Measurements from ENCODE around the gene PSORS1C1.
"Not testable (repeated sequence)": the region's sequence is repeated elsewhere in the genome, so short reads cannot be mapped to it uniquely, and the experiment has no call there.

The PSORS1C1 gene

DNA sequence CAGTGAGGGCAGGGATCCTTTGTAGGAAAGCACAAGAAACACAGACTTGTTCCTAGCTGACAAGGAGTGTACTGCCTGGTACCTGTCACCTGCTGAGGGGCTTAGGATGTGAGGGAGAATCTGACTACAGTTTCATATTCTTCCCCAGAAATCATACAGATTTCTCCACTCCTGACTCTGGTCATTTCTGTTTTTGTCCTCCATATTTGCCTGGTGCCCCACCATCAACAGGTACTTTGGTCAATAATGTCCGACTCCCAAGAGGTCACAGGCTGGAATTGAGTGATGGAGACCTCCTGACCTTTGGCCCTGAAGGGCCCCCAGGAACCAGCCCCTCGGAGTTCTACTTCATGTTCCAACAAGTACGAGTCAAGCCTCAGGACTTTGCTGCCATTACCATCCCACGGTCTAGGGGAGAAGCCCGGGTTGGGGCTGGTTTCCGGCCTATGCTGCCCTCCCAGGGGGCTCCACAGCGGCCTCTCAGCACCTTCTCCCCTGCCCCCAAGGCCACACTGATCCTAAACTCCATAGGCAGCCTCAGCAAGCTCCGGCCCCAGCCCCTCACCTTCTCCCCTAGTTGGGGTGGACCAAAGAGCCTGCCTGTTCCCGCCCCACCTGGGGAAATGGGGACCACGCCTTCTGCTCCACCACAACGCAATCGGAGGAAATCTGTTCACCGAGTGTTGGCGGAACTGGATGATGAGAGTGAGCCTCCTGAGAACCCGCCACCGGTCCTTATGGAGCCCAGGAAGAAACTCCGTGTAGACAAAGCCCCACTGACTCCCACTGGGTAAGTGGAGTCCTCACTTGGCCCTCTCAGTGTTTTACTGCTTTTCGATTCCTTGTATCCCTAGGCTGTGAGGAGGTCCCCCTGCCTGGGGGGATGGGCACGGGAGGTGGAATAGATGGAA, 46.9 kb downstream of the PSORS1C1 start:
- Histone ChIP-seq H3K4me3 (ENCODE audit: low read depth, low read length) (no peak overlapping the region), H3K9ac (ENCODE audit: low read length) (no peak overlapping the region), H3K9me3 (ENCODE audit: control insufficient read depth, insufficient read depth, low read depth, low read length) (no peaks in the 10 kb centered on the region), H3K27me3 (ENCODE audit: control insufficient read depth, insufficient read depth, low read length) (no peaks in the 10 kb centered on the region), H3K4me1 (ENCODE audit: control insufficient read depth, insufficient read depth, low read length) (peaks cover 30% of the 10 kb centered on the region), H3K27ac (ENCODE audit: low read depth, low read length) (no peak overlapping the region), H3K36me3 (ENCODE audit: control insufficient read depth, insufficient read depth, low read length) (peaks cover 43% of the 10 kb centered on the region)

DNA sequence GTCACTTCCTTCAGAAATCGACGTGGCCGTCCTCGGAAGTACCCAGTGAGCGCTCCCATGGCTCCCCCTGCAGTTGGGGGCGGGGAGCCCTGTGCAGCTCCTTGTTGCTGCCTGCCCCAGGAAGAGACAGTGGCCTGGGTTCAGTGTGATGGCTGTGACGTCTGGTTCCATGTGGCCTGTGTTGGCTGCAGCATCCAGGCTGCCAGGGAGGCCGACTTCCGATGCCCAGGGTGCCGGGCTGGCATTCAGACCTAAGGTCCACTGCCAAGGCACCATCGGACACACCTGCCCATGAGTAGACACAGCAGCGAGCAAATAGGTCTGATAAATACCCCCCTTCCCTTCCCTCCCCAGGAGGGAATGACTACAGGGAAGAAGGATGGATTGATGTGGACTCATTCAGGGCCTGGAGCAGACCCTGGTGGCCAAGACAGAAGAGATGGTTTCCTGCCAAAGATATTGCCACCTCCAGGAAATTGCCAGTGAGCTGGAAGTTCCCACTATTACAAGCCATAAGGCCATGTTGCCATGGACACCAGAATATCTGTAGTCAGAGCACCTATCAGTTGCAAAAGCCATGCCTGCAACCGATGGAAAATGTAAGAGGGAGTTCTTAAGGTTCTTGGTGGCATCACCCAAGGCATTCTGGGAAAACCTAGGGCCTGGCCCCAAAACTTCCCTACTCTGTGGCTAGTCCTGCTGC, 48.0 kb downstream of the PSORS1C1 start:
- Histone ChIP-seq H3K9ac (ENCODE audit: low read length) (no peak overlapping the region), H3K36me3 (ENCODE audit: control insufficient read depth, insufficient read depth, low read length) (peaks cover 49% of the 10 kb centered on the region), H3K4me1 (ENCODE audit: control insufficient read depth, insufficient read depth, low read length) (peaks cover 25% of the 10 kb centered on the region; the same call in 1 of the 2 replicates)

DNA sequence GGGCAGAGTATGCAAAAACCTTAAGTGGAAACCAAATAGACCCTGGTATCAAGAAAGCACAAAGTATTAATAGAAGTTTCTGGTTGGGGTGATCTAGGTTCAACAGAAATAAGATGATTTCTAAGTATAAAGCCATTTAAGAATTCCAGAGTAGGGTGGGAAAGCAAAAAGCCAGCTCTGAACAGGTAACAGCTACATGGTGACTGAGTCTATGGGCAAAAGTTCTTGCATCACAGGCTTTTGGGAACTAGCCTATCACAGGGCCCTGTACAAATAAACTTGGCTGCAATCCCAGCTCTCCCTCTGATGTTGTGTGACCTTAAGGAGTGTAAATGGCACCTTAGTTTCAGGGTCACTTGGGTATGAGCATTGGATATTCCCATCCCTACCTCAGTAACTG, 49.3 kb downstream of the PSORS1C1 start:
- no peak overlapping the region for H3K27ac ChIP-seq (ENCODE audit: low read depth, low read length)
- peaks cover 25% of the 10 kb centered on the region; the same call in 1 of the 2 replicates for H3K4me1 ChIP-seq (ENCODE audit: control insufficient read depth, insufficient read depth, low read length)
- no peaks in the 10 kb centered on the region for H3K9me3 ChIP-seq (ENCODE audit: control insufficient read depth, insufficient read depth, low read depth, low read length)
- H3K4me3 ChIP-seq (ENCODE audit: low read depth, low read length), result no peak overlapping the region
- H3K9ac ChIP-seq (ENCODE audit: low read length), result no peak overlapping the region
- H3K36me3 ChIP-seq (ENCODE audit: control insufficient read depth, insufficient read depth, low read length), result peaks cover 59% of the 10 kb centered on the region
- H3K27me3 ChIP-seq (ENCODE audit: control insufficient read depth, insufficient read depth, low read length), result peaks cover 4% of the 10 kb centered on the region; the same call in 1 of the 2 replicates

More for the DNA sequence above, 48.0 kb downstream of the PSORS1C1 start:
- Histone ChIP-seq H3K27me3 (ENCODE audit: control insufficient read depth, insufficient read depth, low read length) (no peaks in the 10 kb centered on the region), H3K27ac (ENCODE audit: low read depth, low read length) (no peak overlapping the region), H3K4me3 (ENCODE audit: low read depth, low read length) (no peak overlapping the region), H3K9me3 (ENCODE audit: control insufficient read depth, insufficient read depth, low read depth, low read length) (no peaks in the 10 kb centered on the region)

DNA sequence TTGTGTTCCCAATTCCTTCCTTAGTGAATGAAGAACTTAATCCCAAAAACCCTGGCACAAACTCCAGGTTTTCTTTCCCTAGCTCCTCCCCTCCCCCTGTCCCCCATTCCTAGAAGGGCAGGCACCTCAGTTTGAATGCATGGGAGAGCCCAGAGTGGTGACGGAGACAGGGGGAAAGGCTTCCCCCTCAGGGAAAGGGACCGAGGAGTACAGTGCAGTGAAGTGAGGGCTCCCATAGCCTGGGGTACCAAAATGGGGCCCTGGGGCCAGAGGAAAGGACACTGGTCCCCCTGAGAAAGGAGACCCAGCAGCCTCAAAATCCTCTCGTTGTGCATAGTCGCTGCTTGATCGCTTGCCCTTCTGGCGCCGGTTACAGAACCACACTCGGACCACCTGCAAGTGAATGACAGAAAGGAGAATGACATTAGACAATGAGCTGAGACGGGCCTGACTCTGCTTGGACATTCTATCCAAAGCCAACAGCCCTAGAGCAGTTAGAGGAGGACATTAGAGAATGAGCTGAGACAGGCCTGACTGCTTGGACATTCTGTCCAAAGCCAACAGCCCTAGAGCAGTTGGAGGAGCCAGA, 50.0 kb downstream of the PSORS1C1 start:
- not testable (repeated sequence) for H3K27me3 ChIP-seq (ENCODE audit: control insufficient read depth, insufficient read depth, low read length); H3K27ac ChIP-seq (ENCODE audit: low read depth, low read length); H3K9ac ChIP-seq (ENCODE audit: low read length); H3K4me3 ChIP-seq (ENCODE audit: low read depth, low read length); H3K9me3 ChIP-seq (ENCODE audit: control insufficient read depth, insufficient read depth, low read depth, low read length)
- Histone ChIP-seq H3K4me1 (ENCODE audit: control insufficient read depth, insufficient read depth, low read length) (peaks cover 23% of the 10 kb centered on the region; the same call in 1 of the 2 replicates), H3K36me3 (ENCODE audit: control insufficient read depth, insufficient read depth, low read length) (peaks cover 65% of the 10 kb centered on the region)

DNA sequence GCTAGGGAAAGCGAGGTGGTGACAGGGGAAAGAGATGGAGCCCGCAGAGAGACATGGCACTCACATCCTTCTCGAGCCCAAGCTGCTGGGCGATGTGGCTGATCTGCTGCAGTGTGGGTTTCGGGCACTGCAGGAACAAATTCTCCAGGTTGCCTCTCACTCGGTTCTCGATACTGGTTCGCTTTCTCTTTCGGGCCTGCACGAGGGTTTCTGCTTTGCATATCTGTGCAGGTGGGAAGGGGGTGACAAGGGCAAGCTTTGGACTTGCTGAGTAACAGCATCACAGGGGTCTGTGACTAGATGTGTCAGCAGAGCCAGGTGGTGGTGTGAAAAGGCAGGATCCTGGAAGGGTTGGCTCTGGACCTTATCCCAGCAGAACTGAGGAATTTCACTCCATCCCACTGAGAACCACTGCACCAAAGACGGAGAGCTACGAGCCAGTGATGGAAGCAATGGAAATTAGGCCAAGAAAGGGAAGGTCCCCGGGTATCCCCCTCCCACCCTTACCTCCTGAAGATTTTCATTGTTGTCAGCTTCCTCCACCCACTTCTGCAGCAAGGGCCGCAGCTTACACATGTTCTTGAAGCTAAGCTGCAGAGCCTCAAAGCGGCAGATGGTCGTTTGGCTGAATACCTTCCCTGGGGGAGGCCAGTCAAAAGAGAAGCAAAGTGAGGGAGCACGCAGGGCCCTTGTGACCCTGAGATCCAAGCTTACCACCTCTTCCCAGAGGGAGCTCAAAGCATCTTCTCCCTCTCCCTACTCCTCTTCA, 50.6 kb downstream of the PSORS1C1 start:
- not testable (repeated sequence) for H3K9me3 ChIP-seq (ENCODE audit: control insufficient read depth, insufficient read depth, low read depth, low read length); H3K27ac ChIP-seq (ENCODE audit: low read depth, low read length); H3K27me3 ChIP-seq (ENCODE audit: control insufficient read depth, insufficient read depth, low read length); H3K9ac ChIP-seq (ENCODE audit: low read length); H3K4me3 ChIP-seq (ENCODE audit: low read depth, low read length)
- peaks cover 18% of the 10 kb centered on the region; the same call in 1 of the 2 replicates for H3K4me1 ChIP-seq (ENCODE audit: control insufficient read depth, insufficient read depth, low read length)
- peaks cover 65% of the 10 kb centered on the region for H3K36me3 ChIP-seq (ENCODE audit: control insufficient read depth, insufficient read depth, low read length)

DNA sequence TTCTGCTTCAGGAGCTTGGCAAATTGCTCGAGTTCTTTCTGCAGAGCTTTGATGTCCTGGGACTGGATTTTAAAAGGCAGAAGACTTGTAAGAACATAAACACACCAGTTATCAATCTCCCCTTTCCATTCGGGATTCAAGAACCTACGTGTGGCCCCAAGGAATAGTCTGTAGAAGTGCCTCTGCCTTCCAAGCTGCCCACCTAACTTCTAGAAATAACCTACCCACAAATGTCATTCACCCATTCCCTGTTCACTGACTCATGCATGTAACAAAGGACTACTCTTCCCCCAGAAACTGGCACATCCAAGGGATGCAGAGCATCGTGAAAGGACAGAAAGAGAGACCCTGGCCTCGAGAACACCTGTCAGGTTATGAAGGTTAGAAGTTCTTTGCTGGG, 51.4 kb downstream of the PSORS1C1 start:
- H3K9me3 ChIP-seq (ENCODE audit: control insufficient read depth, insufficient read depth, low read depth, low read length), result no peaks in the 10 kb centered on the region
- H3K4me3 ChIP-seq (ENCODE audit: low read depth, low read length), result 0 out of 2 replicates have a peak overlapping the region, but pooled peaks have one; percentile 12
- H3K27ac ChIP-seq (ENCODE audit: low read depth, low read length), result no peak overlapping the region
- peaks cover 65% of the 10 kb centered on the region for H3K36me3 ChIP-seq (ENCODE audit: control insufficient read depth, insufficient read depth, low read length)
- H3K27me3 ChIP-seq (ENCODE audit: control insufficient read depth, insufficient read depth, low read length), result peaks cover 8% of the 10 kb centered on the region; the same call in 1 of the 2 replicates
- H3K9ac ChIP-seq (ENCODE audit: low read length), result no peak overlapping the region
- peaks cover 22% of the 10 kb centered on the region for H3K4me1 ChIP-seq (ENCODE audit: control insufficient read depth, insufficient read depth, low read length)

DNA sequence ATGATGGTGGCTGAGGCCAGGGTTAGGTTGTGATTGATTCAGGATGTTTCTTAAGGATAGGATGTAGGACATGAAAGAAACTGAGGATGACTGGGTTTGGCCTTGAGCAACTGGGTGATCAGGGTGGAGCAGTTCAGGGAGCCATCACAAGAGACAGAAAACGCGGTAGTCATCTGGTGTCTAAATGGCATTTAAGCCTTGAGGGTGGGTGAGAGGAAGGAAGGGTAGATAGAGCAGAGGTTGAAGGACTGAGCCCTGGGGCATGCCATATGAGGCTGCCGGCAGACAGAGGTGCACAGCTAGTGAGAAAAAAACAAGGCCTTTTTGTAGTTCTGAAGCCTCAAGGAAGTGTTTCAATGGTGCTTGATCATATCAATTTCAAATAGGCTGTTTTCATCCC, 54.0 kb downstream of the PSORS1C1 start:
- H3K4me3 ChIP-seq (ENCODE audit: low read depth, low read length), result peak overlapping the region; percentile 72
- peak overlapping the region; percentile 93 for H3K27ac ChIP-seq (ENCODE audit: low read depth, low read length)
- no peaks in the 10 kb centered on the region for H3K9me3 ChIP-seq (ENCODE audit: control insufficient read depth, insufficient read depth, low read depth, low read length)
- H3K27me3 ChIP-seq (ENCODE audit: control insufficient read depth, insufficient read depth, low read length), result peaks cover 8% of the 10 kb centered on the region; the same call in 1 of the 2 replicates
- H3K9ac ChIP-seq (ENCODE audit: low read length), result peak overlapping the region; percentile 95
- H3K4me1 ChIP-seq (ENCODE audit: control insufficient read depth, insufficient read depth, low read length), result peaks cover 30% of the 10 kb centered on the region
- peaks cover 46% of the 10 kb centered on the region for H3K36me3 ChIP-seq (ENCODE audit: control insufficient read depth, insufficient read depth, low read length)

DNA sequence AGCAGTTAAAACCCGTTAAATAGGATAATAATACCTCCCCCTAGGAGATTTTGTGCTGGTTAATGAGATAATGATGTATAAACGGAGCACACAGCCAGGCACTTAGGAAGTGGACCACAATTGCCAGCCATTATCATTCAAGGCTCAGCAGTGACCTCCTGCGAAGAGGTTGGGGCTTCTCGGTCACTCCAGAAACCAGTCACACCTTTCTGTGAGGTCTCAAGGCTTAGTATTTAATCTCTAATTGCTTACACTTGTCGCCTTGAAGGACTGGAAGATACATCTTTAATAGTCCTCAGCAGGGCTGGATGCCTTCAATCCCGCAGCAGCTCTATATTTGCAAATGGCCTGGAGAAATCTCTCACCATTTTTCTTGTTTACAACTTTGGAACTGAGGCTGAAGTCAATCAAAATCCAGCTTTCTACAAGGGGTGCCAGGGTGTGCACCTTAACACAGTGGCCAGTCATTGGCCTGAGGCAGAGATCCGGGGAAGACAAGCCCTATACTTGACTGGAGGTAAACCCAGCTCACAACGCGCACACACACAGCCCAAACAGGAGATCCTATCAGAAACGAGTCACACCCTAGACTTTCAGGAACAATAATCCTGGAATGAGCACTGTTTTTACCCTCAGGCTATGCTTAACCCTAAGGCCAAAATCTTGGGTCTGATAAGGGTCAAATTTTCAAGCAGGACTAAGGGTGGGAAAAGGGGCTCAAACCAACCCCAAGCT, 54.7 kb downstream of the PSORS1C1 start:
- peak overlapping the region; percentile 95 for H3K9ac ChIP-seq (ENCODE audit: low read length)
- H3K4me3 ChIP-seq (ENCODE audit: low read depth, low read length), result peak overlapping the region; percentile 72
- H3K4me1 ChIP-seq (ENCODE audit: control insufficient read depth, insufficient read depth, low read length), result peaks cover 36% of the 10 kb centered on the region
- H3K27ac ChIP-seq (ENCODE audit: low read depth, low read length), result peak overlapping the region; percentile 93; the same call in 1 of the 2 replicates
- H3K36me3 ChIP-seq (ENCODE audit: control insufficient read depth, insufficient read depth, low read length), result peaks cover 40% of the 10 kb centered on the region
- H3K27me3 ChIP-seq (ENCODE audit: control insufficient read depth, insufficient read depth, low read length), result peaks cover 8% of the 10 kb centered on the region; the same call in 1 of the 2 replicates
- H3K9me3 ChIP-seq (ENCODE audit: control insufficient read depth, insufficient read depth, low read depth, low read length), result no peaks in the 10 kb centered on the region

DNA sequence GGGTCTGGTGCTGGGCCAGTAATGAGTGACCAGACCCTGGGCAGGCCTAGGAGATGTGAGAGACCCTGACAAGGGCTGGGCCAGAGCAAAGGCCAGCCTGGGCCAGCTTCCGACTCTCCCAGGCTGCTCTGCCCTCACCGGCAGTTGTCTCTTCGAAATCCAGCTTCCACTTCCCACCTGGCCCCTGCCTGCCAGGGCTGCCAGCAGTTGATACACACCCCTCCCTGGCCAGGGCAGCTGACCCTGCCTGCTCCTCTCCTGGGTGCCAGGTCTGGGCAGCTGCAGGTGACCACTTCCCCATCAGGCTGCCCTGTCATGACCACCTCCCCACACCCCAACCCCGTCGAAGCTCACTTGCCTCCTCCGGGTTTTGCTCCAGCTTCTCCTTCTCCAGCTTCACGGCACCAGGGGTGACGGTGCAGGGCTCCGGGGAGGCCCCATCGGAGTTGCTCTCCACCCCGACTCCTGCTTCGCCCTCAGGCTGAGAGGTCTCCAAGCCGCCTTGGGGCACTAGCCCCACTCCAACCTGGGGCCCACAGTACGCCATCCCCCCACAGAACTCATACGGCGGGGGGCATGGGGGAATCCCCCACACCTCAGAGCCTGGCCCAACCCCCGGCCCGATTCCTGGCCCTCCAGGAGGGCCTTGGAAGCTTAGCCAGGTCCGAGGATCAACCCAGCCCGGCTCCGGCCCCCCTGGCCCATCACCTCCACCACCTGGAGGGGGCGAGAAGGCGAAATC, 55.4 kb downstream of the PSORS1C1 start:
- H3K4me3 ChIP-seq (ENCODE audit: low read depth, low read length), result peak overlapping the region; percentile 72
- H3K27me3 ChIP-seq (ENCODE audit: control insufficient read depth, insufficient read depth, low read length); H3K9me3 ChIP-seq (ENCODE audit: control insufficient read depth, insufficient read depth, low read depth, low read length): not testable (repeated sequence)
- H3K36me3 ChIP-seq (ENCODE audit: control insufficient read depth, insufficient read depth, low read length), result peaks cover 35% of the 10 kb centered on the region
- peaks cover 44% of the 10 kb centered on the region for H3K4me1 ChIP-seq (ENCODE audit: control insufficient read depth, insufficient read depth, low read length)
- H3K27ac ChIP-seq (ENCODE audit: low read depth, low read length), result peak overlapping the region; percentile 93; the same call in 1 of the 2 replicates
- H3K9ac ChIP-seq (ENCODE audit: low read length), result peak overlapping the region; percentile 95
